Lower leg skin (tissue), 4 donors: ENCODE measurements around the gene MPEG1. TPM values are rescaled to one million over a fixed set of nuclear protein-coding genes. Genes with fewer than 3 reads are reported as not detected.

Experiments
- DNase-seq, 2 donors: peaks; one replicate each; pipeline ENCODE4 v3.0.0-alpha.2; 2019; ENCODE audit warnings: low spot score in 2 of 2
- H3K4me3 ChIP-seq: fragments of 200-600 bp; sonication (generic); 2 replicates; pipeline ENCODE4 v1.5.1; 2017; ENCODE audit warnings: mild to moderate bottlenecking, low read depth; ENCODE audit not compliant: poor library complexity, severe bottlenecking
- POLR2A ChIP-seq, 2 donors: fragments of 450-650 bp; IDR thresholded peaks; one replicate each; pipeline ENCODE4 v1.6.1; 2016 to 2017; ENCODE audit warnings: antibody characterized with exemption in 2 of 2, mild to moderate bottlenecking in 1 of 2, moderate library complexity in 1 of 2
- WGBS, 2 donors: methylation state at CpG; one replicate each; pipeline ENCODE4 v1.1.5; 2018; 5-methylcytosine and 5-hydroxymethylcytosine counted together
- intact Hi-C: fragments of 100-400 bp; cut with DNase I; formaldehyde crosslinking; loops from one replicate; pipeline ENCODE4 v1.15.0; 2023; ENCODE audit warnings: low total_unique reads
- total RNA-seq, 4 donors: library from RNA; depleted of rRNA; stranded (reverse); fragments of >200 nt; gene quantifications; one replicate each; pipeline ENCODE4 v1.1.0, GENCODE V29; 2016
- TF ChIP-seq, protein P1 (sequence below), 3 donors: fragments of 450-650 bp; IDR thresholded peaks; one replicate each; pipeline ENCODE4 v1.5.1; 2016; ENCODE audit warnings: antibody characterized with exemption in 3 of 3, mild to moderate bottlenecking in 3 of 3, moderate library complexity in 2 of 3

Gene MPEG1, protein sequence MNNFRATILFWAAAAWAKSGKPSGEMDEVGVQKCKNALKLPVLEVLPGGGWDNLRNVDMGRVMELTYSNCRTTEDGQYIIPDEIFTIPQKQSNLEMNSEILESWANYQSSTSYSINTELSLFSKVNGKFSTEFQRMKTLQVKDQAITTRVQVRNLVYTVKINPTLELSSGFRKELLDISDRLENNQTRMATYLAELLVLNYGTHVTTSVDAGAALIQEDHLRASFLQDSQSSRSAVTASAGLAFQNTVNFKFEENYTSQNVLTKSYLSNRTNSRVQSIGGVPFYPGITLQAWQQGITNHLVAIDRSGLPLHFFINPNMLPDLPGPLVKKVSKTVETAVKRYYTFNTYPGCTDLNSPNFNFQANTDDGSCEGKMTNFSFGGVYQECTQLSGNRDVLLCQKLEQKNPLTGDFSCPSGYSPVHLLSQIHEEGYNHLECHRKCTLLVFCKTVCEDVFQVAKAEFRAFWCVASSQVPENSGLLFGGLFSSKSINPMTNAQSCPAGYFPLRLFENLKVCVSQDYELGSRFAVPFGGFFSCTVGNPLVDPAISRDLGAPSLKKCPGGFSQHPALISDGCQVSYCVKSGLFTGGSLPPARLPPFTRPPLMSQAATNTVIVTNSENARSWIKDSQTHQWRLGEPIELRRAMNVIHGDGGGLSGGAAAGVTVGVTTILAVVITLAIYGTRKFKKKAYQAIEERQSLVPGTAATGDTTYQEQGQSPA
- 1 to 10 TPM; 2.1 to 6.9 (median 3.8) TPM for total RNA-seq

DNA sequence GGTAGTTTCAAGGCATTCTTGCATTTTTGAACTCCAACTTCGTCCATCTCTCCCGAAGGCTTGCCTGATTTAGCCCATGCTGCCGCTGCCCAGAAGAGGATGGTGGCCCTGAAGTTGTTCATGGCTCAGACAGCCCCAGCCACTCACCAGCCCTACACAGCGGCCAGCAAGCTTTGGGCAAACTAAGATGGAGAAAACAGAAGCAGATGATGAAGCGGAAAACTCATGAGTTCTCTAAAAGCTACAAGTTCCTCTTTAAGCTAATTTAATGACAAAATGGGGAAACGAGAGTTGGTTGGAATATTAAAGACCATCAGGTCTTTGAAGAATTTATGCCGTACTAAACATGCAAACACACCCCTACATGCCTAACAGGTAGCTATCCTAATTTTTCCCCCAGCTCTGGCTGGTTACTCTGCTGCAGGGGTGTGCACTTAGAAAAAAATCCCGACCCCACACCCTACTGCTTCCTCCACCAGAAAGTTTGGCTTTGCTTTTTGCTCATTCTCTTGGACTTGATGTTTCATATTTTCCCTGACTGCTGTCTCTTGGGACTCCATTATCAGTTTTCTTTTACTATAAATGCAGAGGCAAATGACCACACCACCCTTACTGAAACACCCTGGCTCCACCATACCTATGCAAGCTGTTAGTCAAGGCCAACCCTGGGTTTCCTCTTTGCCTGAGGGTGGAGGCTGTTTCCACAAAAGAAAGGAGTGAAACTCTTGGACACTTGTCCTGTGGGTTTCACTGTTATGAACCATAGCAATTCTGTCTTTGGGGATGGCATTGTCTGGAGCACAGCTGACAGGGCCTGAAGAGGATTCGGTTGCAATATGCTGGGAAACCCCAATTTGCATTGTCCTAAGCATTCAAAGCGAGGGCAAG is at the start of gene MPEG1:
Gene MPEG1 (minus strand): TSS at position 184 of the 888 bp plus-strand sequence. CDS start 62 bp downstream, at position 122.
- intact Hi-C loops: no loop called here
- 80 to 82% methylated on average over 10 of the region's 10 CpGs for WGBS, 2 donors
- no peak for DNase-seq
- TF ChIP-seq POLR2A (IDR thresholded peaks at IDR 0.05): no peak
- TF ChIP-seq, protein P1, sequence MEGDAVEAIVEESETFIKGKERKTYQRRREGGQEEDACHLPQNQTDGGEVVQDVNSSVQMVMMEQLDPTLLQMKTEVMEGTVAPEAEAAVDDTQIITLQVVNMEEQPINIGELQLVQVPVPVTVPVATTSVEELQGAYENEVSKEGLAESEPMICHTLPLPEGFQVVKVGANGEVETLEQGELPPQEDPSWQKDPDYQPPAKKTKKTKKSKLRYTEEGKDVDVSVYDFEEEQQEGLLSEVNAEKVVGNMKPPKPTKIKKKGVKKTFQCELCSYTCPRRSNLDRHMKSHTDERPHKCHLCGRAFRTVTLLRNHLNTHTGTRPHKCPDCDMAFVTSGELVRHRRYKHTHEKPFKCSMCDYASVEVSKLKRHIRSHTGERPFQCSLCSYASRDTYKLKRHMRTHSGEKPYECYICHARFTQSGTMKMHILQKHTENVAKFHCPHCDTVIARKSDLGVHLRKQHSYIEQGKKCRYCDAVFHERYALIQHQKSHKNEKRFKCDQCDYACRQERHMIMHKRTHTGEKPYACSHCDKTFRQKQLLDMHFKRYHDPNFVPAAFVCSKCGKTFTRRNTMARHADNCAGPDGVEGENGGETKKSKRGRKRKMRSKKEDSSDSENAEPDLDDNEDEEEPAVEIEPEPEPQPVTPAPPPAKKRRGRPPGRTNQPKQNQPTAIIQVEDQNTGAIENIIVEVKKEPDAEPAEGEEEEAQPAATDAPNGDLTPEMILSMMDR (IDR thresholded peaks at IDR 0.05): no peak
- H3K4me3 ChIP-seq: no peak within 1 kb of the TSS

GRCh38 chr11:59262177-59262818 is 49.6 kb upstream of the MPEG1 start:
- TF ChIP-seq, protein P1 (IDR thresholded peaks at IDR 0.05): no peak
- no peak for TF ChIP-seq POLR2A (IDR thresholded peaks at IDR 0.05)
- no peak for DNase-seq
- intact Hi-C loops: no loop called here
- H3K4me3 ChIP-seq: no peak overlapping the region
- 64 to 66% methylated on average over 4 to 7 of the region's 7 CpGs for WGBS, 2 donors

DNA sequence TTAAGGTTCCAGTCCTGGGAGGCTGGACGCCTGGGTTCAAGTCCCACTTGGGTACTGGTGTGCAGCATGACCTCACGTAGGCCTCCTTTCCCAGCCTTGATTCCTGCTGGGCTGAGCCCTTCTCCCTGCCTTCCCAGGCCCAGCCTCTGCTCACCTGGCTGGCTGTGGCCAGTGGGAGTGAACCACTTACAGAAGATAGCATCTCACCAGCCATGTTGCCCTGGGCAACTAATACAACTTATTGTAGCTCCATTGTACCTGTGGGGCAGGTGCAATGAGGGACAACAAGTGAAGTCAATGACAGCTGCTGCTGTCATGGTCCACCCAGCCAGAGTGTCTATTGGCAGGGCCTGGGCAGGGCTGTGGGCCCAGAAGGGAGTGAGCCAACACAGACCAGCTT is 48.4 kb upstream of the MPEG1 start:
- no peak for DNase-seq
- intact Hi-C loops: no loop called here
- 94% methylated on average over 2 of the region's 2 CpGs for WGBS, 2 donors
- H3K4me3 ChIP-seq: no peak overlapping the region
- TF ChIP-seq, protein P1 (IDR thresholded peaks at IDR 0.05): no peak
- TF ChIP-seq POLR2A (IDR thresholded peaks at IDR 0.05): no peak

- WGBS, 2 donors: 82 to 87% methylated on average over 9 of the region's 9 CpGs
- no peak overlapping the region for H3K4me3 ChIP-seq
- intact Hi-C loops: no loop called here
- DNase-seq: no peak
- TF ChIP-seq, protein P1 (IDR thresholded peaks at IDR 0.05): no peak
- TF ChIP-seq POLR2A (IDR thresholded peaks at IDR 0.05): no peak
Measured at GRCh38 chr11:59259867-59260475, 47.2 kb upstream of the MPEG1 start.

DNA sequence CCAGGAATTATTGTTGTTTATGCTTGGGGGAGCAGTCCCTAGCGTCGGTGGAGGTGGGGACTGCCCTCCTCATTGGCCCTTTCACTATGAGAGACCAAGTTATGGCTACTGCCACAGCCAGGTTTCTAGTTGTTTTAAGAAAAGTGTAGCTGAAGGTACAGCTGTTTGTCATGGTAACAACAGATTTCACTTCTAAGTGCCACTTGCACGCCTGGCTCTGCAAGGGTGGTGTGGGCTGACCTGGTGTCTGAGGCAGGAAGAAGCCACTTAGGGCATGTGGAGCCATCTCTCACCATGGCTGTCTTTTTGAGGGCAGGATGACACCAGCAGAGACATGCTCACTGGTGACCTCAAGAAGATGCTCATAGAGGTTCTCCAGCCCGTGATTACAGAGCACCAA is 46.3 kb upstream of the MPEG1 start:
- DNase-seq: no peak
- intact Hi-C loops: no loop called here
- WGBS, 2 donors: 77 to 80% methylated on average over 4 of the region's 4 CpGs
- no peak for TF ChIP-seq POLR2A (IDR thresholded peaks at IDR 0.05)
- TF ChIP-seq, protein P1 (IDR thresholded peaks at IDR 0.05): no peak
- H3K4me3 ChIP-seq: no peak overlapping the region
